GM19351 (cell line): ENCODE measurements around the gene FKBP9.
"Not testable (repeated sequence)": the region's sequence is repeated elsewhere in the genome, so short reads cannot be mapped to it uniquely, and the experiment has no call there.

ENCODE experiments used
- ATAC-seq: cut with Tn5 transposase; IDR thresholded peaks from one replicate; pipeline ENCODE4 v1.9.1; 2021; ENCODE audit warnings: mild to moderate bottlenecking, moderate library complexity; ENCODE audit not compliant: unreplicated experiment

Gene FKBP9

GRCh38 chr7:32952876-32953275, 4.4 kb upstream of the FKBP9 start:
- no peak for ATAC-seq

GRCh38 chr7:32958046-32959025, 1.1 kb downstream of the FKBP9 start:
- no peak for ATAC-seq

- not testable (repeated sequence) for ATAC-seq
These were observed 6.7 kb downstream of the FKBP9 start for GRCh38 chr7:32963880-32964301.

GRCh38 chr7:32964461-32965159, 7.4 kb downstream of the FKBP9 start:
- ATAC-seq, result peak; percentile 100

GRCh38 chr7:32966489-32967267, 9.4 kb downstream of the FKBP9 start:
- not testable (repeated sequence) for ATAC-seq

- not testable (repeated sequence) for ATAC-seq
These were observed 10.0 kb downstream of the FKBP9 start for GRCh38 chr7:32967268-32967582.

GRCh38 chr7:32971967-32972366, 14.7 kb downstream of the FKBP9 start:
- ATAC-seq, result not testable (repeated sequence)

GRCh38 chr7:32977159-32977558, 19.9 kb downstream of the FKBP9 start:
- not testable (repeated sequence) for ATAC-seq

GRCh38 chr7:32979246-32979645, 22.0 kb downstream of the FKBP9 start:
- not testable (repeated sequence) for ATAC-seq

GRCh38 chr7:32979902-32980301, 22.7 kb downstream of the FKBP9 start:
- not testable (repeated sequence) for ATAC-seq

GRCh38 chr7:32988148-32988547, 30.9 kb downstream of the FKBP9 start:
- peak; percentile 70 for ATAC-seq

GRCh38 chr7:32991068-32991585, 33.9 kb downstream of the FKBP9 start:
- not testable (repeated sequence) for ATAC-seq

GRCh38 chr7:32991975-32992700, 34.9 kb downstream of the FKBP9 start:
- ATAC-seq, result not testable (repeated sequence)

GRCh38 chr7:32992750-32993149, 35.5 kb downstream of the FKBP9 start:
- not testable (repeated sequence) for ATAC-seq

GRCh38 chr7:32997956-32998355, 40.7 kb downstream of the FKBP9 start:
- ATAC-seq, result not testable (repeated sequence)

GRCh38 chr7:32998361-32999171, 41.3 kb downstream of the FKBP9 start:
- peak; percentile 70 for ATAC-seq

GRCh38 chr7:32999380-32999779, 42.1 kb downstream of the FKBP9 start:
- not testable (repeated sequence) for ATAC-seq

GRCh38 chr7:33003111-33003510, 45.9 kb downstream of the FKBP9 start:
- ATAC-seq, result not testable (repeated sequence)

GRCh38 chr7:33004104-33004616, 46.9 kb downstream of the FKBP9 start:
- not testable (repeated sequence) for ATAC-seq
